ENCODE results near the gene PLEKHA5.
A peak's percentile ranks its signal among the peaks of the same experiment; 100 is the strongest.

Gene PLEKHA5

GRCh38 chr12:19121449-19122018 lies 8.0 kb upstream of the PLEKHA5 start:
- H3K36me3 ChIP-seq (replicated peaks), result no peaks in the 10 kb centered on the region
- no peaks in the 10 kb centered on the region for H3K27me3 ChIP-seq (replicated peaks)
- no peak overlapping the region for H3K27ac ChIP-seq
- TF ChIP-seq CTCF (IDR thresholded peaks at IDR 0.05; ENCODE audit: low read depth, low read length, missing control alignments), result no peak
- in situ Hi-C loops (cut with HindIII; ENCODE audit: low pct_ligation_motif_present, low sequenced_read_pairs), result no loop called here
- H3K4me3 ChIP-seq (ENCODE audit: low read depth, low read length), result no peak overlapping the region
- no peak for DNase-seq

- in situ Hi-C loops (cut with HindIII; ENCODE audit: low pct_ligation_motif_present, low sequenced_read_pairs), result no loop called here
- peak; percentile 37 for DNase-seq
- Histone ChIP-seq H3K4me3 (ENCODE audit: low read depth, low read length) (no peak overlapping the region), H3K36me3 (replicated peaks) (no peaks in the 10 kb centered on the region), H3K27me3 (replicated peaks) (no peaks in the 10 kb centered on the region), H3K27ac (no peak overlapping the region)
- no peak for TF ChIP-seq CTCF (IDR thresholded peaks at IDR 0.05; ENCODE audit: low read depth, low read length, missing control alignments)
Measured at GRCh38 chr12:19125325-19125724, 4.2 kb upstream of the PLEKHA5 start.

- DNase-seq, result no peak
- H3K36me3 ChIP-seq (replicated peaks), result no peaks in the 10 kb centered on the region
- no peak overlapping the region for H3K27ac ChIP-seq
- no peak overlapping the region for H3K4me3 ChIP-seq (ENCODE audit: low read depth, low read length)
- no peaks in the 10 kb centered on the region for H3K27me3 ChIP-seq (replicated peaks)
- TF ChIP-seq CTCF (IDR thresholded peaks at IDR 0.05; ENCODE audit: low read depth, low read length, missing control alignments), result no peak
- in situ Hi-C loops (cut with HindIII; ENCODE audit: low pct_ligation_motif_present, low sequenced_read_pairs), result no loop called here
Measured at GRCh38 chr12:19127270-19127669, 2.3 kb upstream of the PLEKHA5 start.

GRCh38 chr12:19128485-19128884 lies 1.0 kb upstream of the PLEKHA5 start:
- no peak for TF ChIP-seq CTCF (IDR thresholded peaks at IDR 0.05; ENCODE audit: low read depth, low read length, missing control alignments)

GRCh38 chr12:19129122-19129485 lies 429 bp upstream of the PLEKHA5 start:
- H3K27me3 ChIP-seq (replicated peaks), result no peaks in the 10 kb centered on the region
- peak overlapping the region; percentile 49 for H3K4me3 ChIP-seq (ENCODE audit: low read depth, low read length)
- peak overlapping the region; percentile 44 for H3K27ac ChIP-seq
- no peaks in the 10 kb centered on the region for H3K36me3 ChIP-seq (replicated peaks)
- TF ChIP-seq CTCF (IDR thresholded peaks at IDR 0.05; ENCODE audit: low read depth, low read length, missing control alignments), result no peak
- in situ Hi-C loops (cut with HindIII; ENCODE audit: low pct_ligation_motif_present, low sequenced_read_pairs), result no loop called here
- no peak for DNase-seq

More at GRCh38 chr12:19128485-19128884, 1.0 kb upstream of the PLEKHA5 start:
- Histone ChIP-seq H3K4me3 (ENCODE audit: low read depth, low read length) (no peak overlapping the region), H3K27me3 (replicated peaks) (no peaks in the 10 kb centered on the region), H3K36me3 (replicated peaks) (no peaks in the 10 kb centered on the region), H3K27ac (no peak overlapping the region)
- no peak for DNase-seq
- in situ Hi-C loops (cut with HindIII; ENCODE audit: low pct_ligation_motif_present, low sequenced_read_pairs), result no loop called here
